NT2/D1 (cell line): ENCODE results near the gene NYNRIN.

ENCODE experiments used
- DNase-seq: peaks from one replicate; pipeline ENCODE4 v3.0.0-alpha.2; 2011; ENCODE audit warnings: low read depth, low spot score
- H3K27me3 ChIP-seq: 2 replicates; pipeline ENCODE4 v1.6.0; 2011; ENCODE audit warnings: mild to moderate bottlenecking; ENCODE audit not compliant: insufficient read length, insufficient read depth
- H3K36me3 ChIP-seq: 2 replicates; pipeline ENCODE4 v1.6.1; 2011; ENCODE audit warnings: mild to moderate bottlenecking, low read length, mixed read lengths; ENCODE audit not compliant: insufficient read depth, insufficient read length
- H3K4me1 ChIP-seq: 2 replicates; pipeline ENCODE4 v1.5.1; 2011; ENCODE audit not compliant: insufficient read depth, insufficient read length
- H3K4me3 ChIP-seq: 2 replicates; pipeline ENCODE4 v1.5.1; 2011; ENCODE audit warnings: low read depth; ENCODE audit not compliant: insufficient read length
- H3K9ac ChIP-seq: 2 replicates; pipeline ENCODE4 v1.6.0; 2011; ENCODE audit warnings: low read depth; ENCODE audit not compliant: insufficient read length
- H3K9me3 ChIP-seq: 2 replicates; pipeline ENCODE4 v1.5.1; 2011; ENCODE audit warnings: mild to moderate bottlenecking, low read length; ENCODE audit not compliant: insufficient read depth
- SUZ12 ChIP-seq: IDR thresholded peaks from 2 replicates; pipeline ENCODE4 v1.6.1; 2011; ENCODE audit not compliant: insufficient read length, insufficient read depth; ENCODE audit errors: extremely low read depth
- YY1 ChIP-seq: IDR thresholded peaks from 2 replicates; pipeline ENCODE4 v1.6.1; 2011; ENCODE audit not compliant: insufficient read length, insufficient read depth
- ZNF274 ChIP-seq: IDR thresholded peaks from 2 replicates; pipeline ENCODE4 v1.6.1; 2011; ENCODE audit warnings: mild to moderate bottlenecking, low read depth, low read length

The NYNRIN gene

GRCh38 chr14:24360281-24360680, 38.5 kb upstream of the NYNRIN start:
- no peaks in the 10 kb centered on the region for H3K4me1 ChIP-seq
- H3K9ac ChIP-seq, result no peak overlapping the region
- H3K9me3 ChIP-seq, result no peaks in the 10 kb centered on the region
- no peaks in the 10 kb centered on the region for H3K27me3 ChIP-seq
- no peaks in the 10 kb centered on the region for H3K36me3 ChIP-seq
- no peak overlapping the region for H3K4me3 ChIP-seq
- TF ChIP-seq ZNF274 (no peak), YY1 (no peak), SUZ12 (no peak)
- no peak for DNase-seq

- TF ChIP-seq ZNF274, result no peak
- TF ChIP-seq SUZ12, result no peak
- no peak for TF ChIP-seq YY1
- H3K4me1 ChIP-seq, result peaks cover 2% of the 10 kb centered on the region
- no peak for DNase-seq
- H3K4me3 ChIP-seq, result no peak overlapping the region
- H3K27me3 ChIP-seq, result no peaks in the 10 kb centered on the region
- H3K9ac ChIP-seq, result no peak overlapping the region
- H3K36me3 ChIP-seq, result no peaks in the 10 kb centered on the region
- H3K9me3 ChIP-seq, result no peaks in the 10 kb centered on the region
These were observed 37.5 kb upstream of the NYNRIN start for GRCh38 chr14:24361326-24361725.

- Histone ChIP-seq H3K4me1 (peaks cover 2% of the 10 kb centered on the region), H3K36me3 (no peaks in the 10 kb centered on the region), H3K9ac (no peak overlapping the region), H3K4me3 (no peak overlapping the region), H3K27me3 (no peaks in the 10 kb centered on the region), H3K9me3 (no peaks in the 10 kb centered on the region)
- no peak for DNase-seq
- TF ChIP-seq SUZ12 (no peak), YY1 (no peak), ZNF274 (no peak)
These were observed 36.4 kb upstream of the NYNRIN start for GRCh38 chr14:24362241-24362960.

- H3K4me3 ChIP-seq, result no peak overlapping the region
These were observed 35.4 kb upstream of the NYNRIN start for GRCh38 chr14:24363401-24363800.

GRCh38 chr14:24364841-24365240, 34.0 kb upstream of the NYNRIN start:
- H3K4me3 ChIP-seq, result no peak overlapping the region
- no peak for DNase-seq
- no peaks in the 10 kb centered on the region for H3K27me3 ChIP-seq
- no peaks in the 10 kb centered on the region for H3K36me3 ChIP-seq
- peaks cover 2% of the 10 kb centered on the region for H3K4me1 ChIP-seq
- TF ChIP-seq ZNF274, result no peak
- no peak for TF ChIP-seq SUZ12
- TF ChIP-seq YY1, result no peak
- H3K9ac ChIP-seq, result no peak overlapping the region
- no peaks in the 10 kb centered on the region for H3K9me3 ChIP-seq

More at GRCh38 chr14:24363401-24363800, 35.4 kb upstream of the NYNRIN start:
- no peak for DNase-seq
- no peaks in the 10 kb centered on the region for H3K27me3 ChIP-seq
- TF ChIP-seq SUZ12 (no peak), YY1 (no peak), ZNF274 (no peak)
- H3K36me3 ChIP-seq, result no peaks in the 10 kb centered on the region
- H3K9ac ChIP-seq, result no peak overlapping the region
- H3K4me1 ChIP-seq, result peaks cover 2% of the 10 kb centered on the region
- no peaks in the 10 kb centered on the region for H3K9me3 ChIP-seq

GRCh38 chr14:24365600-24366412, 33.0 kb upstream of the NYNRIN start:
- H3K36me3 ChIP-seq, result no peaks in the 10 kb centered on the region
- peak overlapping the region; percentile 30 for H3K4me3 ChIP-seq
- no peaks in the 10 kb centered on the region for H3K27me3 ChIP-seq
- peaks cover 2% of the 10 kb centered on the region for H3K4me1 ChIP-seq
- peak overlapping the region; percentile 67 for H3K9ac ChIP-seq
- DNase-seq, result peak; percentile 86
- no peak for TF ChIP-seq SUZ12
- TF ChIP-seq ZNF274, result no peak
- TF ChIP-seq YY1, result no peak
- no peaks in the 10 kb centered on the region for H3K9me3 ChIP-seq

GRCh38 chr14:24366413-24366720, 32.4 kb upstream of the NYNRIN start:
- Histone ChIP-seq H3K4me3 (peak overlapping the region; percentile 47), H3K27me3 (no peaks in the 10 kb centered on the region), H3K36me3 (no peaks in the 10 kb centered on the region), H3K9ac (peak overlapping the region; percentile 67), H3K9me3 (no peaks in the 10 kb centered on the region), H3K4me1 (peaks cover 2% of the 10 kb centered on the region)
- no peak for DNase-seq
- TF ChIP-seq YY1, result no peak
- no peak for TF ChIP-seq ZNF274
- no peak for TF ChIP-seq SUZ12
